ENCODE results near the gene CDCP2.

CDCP2 gene

DNA sequence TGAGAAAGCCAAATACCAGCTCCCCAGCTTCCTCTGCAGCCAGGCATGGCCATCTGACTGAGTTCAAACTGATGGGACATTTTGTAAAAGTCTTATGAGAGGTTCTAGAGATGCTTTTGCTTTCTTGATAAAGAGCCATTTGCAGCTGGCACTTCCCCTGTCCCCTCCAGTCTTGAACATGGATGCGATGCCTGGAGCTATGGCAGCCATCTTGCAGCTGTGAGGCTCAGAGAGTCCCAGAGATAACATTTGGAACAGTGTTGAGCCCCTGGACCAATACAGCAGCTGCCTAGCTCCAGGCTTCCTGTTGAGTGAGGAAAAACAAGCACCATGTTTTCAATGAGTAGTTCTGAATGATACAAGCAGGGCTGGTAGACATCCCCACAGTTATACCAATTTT lies 13.8 kb downstream of the CDCP2 start:
- Histone ChIP-seq H3K27me3 (ENCODE audit: insufficient read depth, low read length) (no peaks in the 10 kb centered on the region), H3K4me1 (ENCODE audit: insufficient read depth, low read length, severe bottlenecking) (no peaks in the 10 kb centered on the region), H3K79me2 (ENCODE audit: insufficient read depth, low read length) (no peaks in the 10 kb centered on the region), H2AFZ (ENCODE audit: low read length) (no peak overlapping the region), H3K27ac (ENCODE audit: low read depth, low read length, poor library complexity, severe bottlenecking) (no peak overlapping the region), H3K9me2 (ENCODE audit: low read depth, low read length) (no peaks in the 10 kb centered on the region), H3K4me3 (ENCODE audit: low read depth, low read length, poor library complexity, severe bottlenecking) (no peak overlapping the region), H3K4me2 (ENCODE audit: low read length) (no peak overlapping the region), H3K36me3 (ENCODE audit: insufficient read depth, low read length) (no peaks in the 10 kb centered on the region), H3K9me3 (ENCODE audit: low read length) (no peaks in the 10 kb centered on the region), H4K20me1 (ENCODE audit: insufficient read depth, low read length) (no peaks in the 10 kb centered on the region), H3K9ac (ENCODE audit: low read length) (no peak overlapping the region), H3F3A (ENCODE audit: insufficient read depth, low read length) (no peaks in the 10 kb centered on the region)
- TF ChIP-seq, protein P1, sequence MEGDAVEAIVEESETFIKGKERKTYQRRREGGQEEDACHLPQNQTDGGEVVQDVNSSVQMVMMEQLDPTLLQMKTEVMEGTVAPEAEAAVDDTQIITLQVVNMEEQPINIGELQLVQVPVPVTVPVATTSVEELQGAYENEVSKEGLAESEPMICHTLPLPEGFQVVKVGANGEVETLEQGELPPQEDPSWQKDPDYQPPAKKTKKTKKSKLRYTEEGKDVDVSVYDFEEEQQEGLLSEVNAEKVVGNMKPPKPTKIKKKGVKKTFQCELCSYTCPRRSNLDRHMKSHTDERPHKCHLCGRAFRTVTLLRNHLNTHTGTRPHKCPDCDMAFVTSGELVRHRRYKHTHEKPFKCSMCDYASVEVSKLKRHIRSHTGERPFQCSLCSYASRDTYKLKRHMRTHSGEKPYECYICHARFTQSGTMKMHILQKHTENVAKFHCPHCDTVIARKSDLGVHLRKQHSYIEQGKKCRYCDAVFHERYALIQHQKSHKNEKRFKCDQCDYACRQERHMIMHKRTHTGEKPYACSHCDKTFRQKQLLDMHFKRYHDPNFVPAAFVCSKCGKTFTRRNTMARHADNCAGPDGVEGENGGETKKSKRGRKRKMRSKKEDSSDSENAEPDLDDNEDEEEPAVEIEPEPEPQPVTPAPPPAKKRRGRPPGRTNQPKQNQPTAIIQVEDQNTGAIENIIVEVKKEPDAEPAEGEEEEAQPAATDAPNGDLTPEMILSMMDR (IDR thresholded peaks at IDR 0.05; ENCODE audit: low read length): no peak
- no peak for TF ChIP-seq EZH2 (IDR thresholded peaks at IDR 0.05; ENCODE audit: borderline replicate concordance, low read length)

DNA sequence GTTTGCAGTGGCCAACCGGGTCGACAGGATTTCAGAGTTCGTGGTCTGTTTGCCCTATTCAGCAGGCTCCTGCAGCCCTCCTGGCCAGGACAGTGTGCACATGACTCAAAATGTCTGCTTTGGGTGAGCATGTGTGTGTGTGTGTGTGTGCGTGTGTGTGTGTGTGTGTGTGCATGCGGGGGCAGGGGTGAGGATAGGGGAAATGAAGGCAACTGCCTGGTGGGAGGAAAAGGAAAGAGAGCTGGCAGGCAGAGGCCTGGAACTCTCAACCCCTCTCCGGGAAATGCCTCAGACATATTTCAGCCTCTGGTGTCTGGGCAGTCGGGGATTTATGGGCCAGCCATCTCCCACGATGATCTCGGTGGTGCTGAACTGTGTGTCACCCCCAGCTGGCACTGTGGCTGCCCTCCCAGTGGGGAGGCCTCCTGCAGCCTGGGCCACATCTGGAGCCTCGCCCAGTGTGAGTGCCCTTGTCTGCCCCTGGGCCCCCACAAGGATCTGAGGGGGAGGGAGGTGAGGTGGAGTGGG lies 15.2 kb downstream of the CDCP2 start:
- Histone ChIP-seq H3K9ac (ENCODE audit: low read length) (no peak overlapping the region), H3K9me2 (ENCODE audit: low read depth, low read length) (no peaks in the 10 kb centered on the region), H3K27ac (ENCODE audit: low read depth, low read length, poor library complexity, severe bottlenecking) (no peak overlapping the region), H3K4me1 (ENCODE audit: insufficient read depth, low read length, severe bottlenecking) (no peaks in the 10 kb centered on the region), H3K27me3 (ENCODE audit: insufficient read depth, low read length) (no peaks in the 10 kb centered on the region), H3K4me3 (ENCODE audit: low read depth, low read length, poor library complexity, severe bottlenecking) (no peak overlapping the region), H3K36me3 (ENCODE audit: insufficient read depth, low read length) (no peaks in the 10 kb centered on the region), H3K9me3 (ENCODE audit: low read length) (no peaks in the 10 kb centered on the region), H2AFZ (ENCODE audit: low read length) (no peak overlapping the region), H3F3A (ENCODE audit: insufficient read depth, low read length) (no peaks in the 10 kb centered on the region), H3K4me2 (ENCODE audit: low read length) (no peak overlapping the region), H3K79me2 (ENCODE audit: insufficient read depth, low read length) (no peaks in the 10 kb centered on the region), H4K20me1 (ENCODE audit: insufficient read depth, low read length) (no peaks in the 10 kb centered on the region)
- no peak for TF ChIP-seq EZH2 (IDR thresholded peaks at IDR 0.05; ENCODE audit: borderline replicate concordance, low read length)
- TF ChIP-seq, protein P1 (IDR thresholded peaks at IDR 0.05; ENCODE audit: low read length): no peak

DNA sequence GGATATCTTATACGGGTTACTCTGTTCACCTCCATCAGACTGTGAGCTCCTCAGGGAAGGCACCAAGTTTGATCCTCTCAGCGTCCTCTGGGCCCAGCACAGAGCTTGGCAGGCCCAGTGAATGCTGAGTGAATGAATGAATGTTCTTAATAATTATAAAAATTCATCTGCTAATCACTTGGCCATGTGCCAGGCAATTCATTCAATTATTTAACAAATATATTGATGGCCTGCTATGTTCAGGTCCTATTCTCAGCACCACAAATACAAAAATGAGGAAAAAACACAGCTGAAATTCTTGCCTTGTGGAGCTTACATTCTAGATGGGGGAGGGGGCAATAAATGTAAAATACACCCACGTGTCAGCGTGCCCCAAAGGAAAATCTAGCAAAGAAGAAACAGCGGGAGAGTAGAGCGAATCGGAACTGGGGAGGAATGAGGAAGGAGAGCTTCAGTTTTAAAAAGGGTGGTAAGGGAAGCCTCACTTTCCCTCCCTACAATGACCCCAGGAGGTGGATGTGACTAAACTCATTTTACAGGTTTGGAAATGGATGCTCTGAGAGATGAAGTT lies 15.8 kb downstream of the CDCP2 start:
- no peaks in the 10 kb centered on the region for H3K4me1 ChIP-seq (ENCODE audit: insufficient read depth, low read length, severe bottlenecking)
- no peaks in the 10 kb centered on the region for H3F3A ChIP-seq (ENCODE audit: insufficient read depth, low read length)
- no peak overlapping the region for H3K9ac ChIP-seq (ENCODE audit: low read length)
- H3K27ac ChIP-seq (ENCODE audit: low read depth, low read length, poor library complexity, severe bottlenecking): no peak overlapping the region
- H3K9me3 ChIP-seq (ENCODE audit: low read length): no peaks in the 10 kb centered on the region
- TF ChIP-seq, protein P1 (IDR thresholded peaks at IDR 0.05; ENCODE audit: low read length): no peak
- TF ChIP-seq EZH2 (IDR thresholded peaks at IDR 0.05; ENCODE audit: borderline replicate concordance, low read length): no peak
- no peaks in the 10 kb centered on the region for H4K20me1 ChIP-seq (ENCODE audit: insufficient read depth, low read length)
- H3K4me3 ChIP-seq (ENCODE audit: low read depth, low read length, poor library complexity, severe bottlenecking): no peak overlapping the region
- H2AFZ ChIP-seq (ENCODE audit: low read length): no peak overlapping the region
- H3K27me3 ChIP-seq (ENCODE audit: insufficient read depth, low read length): no peaks in the 10 kb centered on the region
- H3K36me3 ChIP-seq (ENCODE audit: insufficient read depth, low read length): no peaks in the 10 kb centered on the region
- H3K79me2 ChIP-seq (ENCODE audit: insufficient read depth, low read length): no peaks in the 10 kb centered on the region
- no peak overlapping the region for H3K4me2 ChIP-seq (ENCODE audit: low read length)
- H3K9me2 ChIP-seq (ENCODE audit: low read depth, low read length): no peaks in the 10 kb centered on the region
